Neuronal stem cell (in vitro differentiated cells): ENCODE results near the gene SMAD6.

Experiments used
- DNase-seq: peaks from one replicate; pipeline ENCODE4 v3.0.0-alpha.2; 2013; ENCODE audit warnings: low spot score
- H2AFZ ChIP-seq: one replicate; pipeline ENCODE4 v1.6.1; 2013; ENCODE audit warnings: mild to moderate bottlenecking, low read length, inconsistent platforms
- H2AK5ac ChIP-seq: 2 replicates; pipeline ENCODE4 v1.6.1; 2013; ENCODE audit warnings: low read depth, mild to moderate bottlenecking, inconsistent platforms, low read length, moderate library complexity, mixed read lengths
- H2BK120ac ChIP-seq: 2 replicates; pipeline ENCODE4 v1.6.1; 2013; ENCODE audit warnings: low read depth, mild to moderate bottlenecking, inconsistent platforms, low read length, moderate library complexity, mixed read lengths
- H2BK12ac ChIP-seq: one replicate; pipeline ENCODE4 v1.6.1; 2013; ENCODE audit warnings: low read length, inconsistent platforms
- H2BK15ac ChIP-seq: 2 replicates; pipeline ENCODE4 v1.6.1; 2013; ENCODE audit warnings: mild to moderate bottlenecking, low read length, inconsistent platforms, mixed read lengths
- H2BK5ac ChIP-seq: one replicate; pipeline ENCODE4 v1.6.1; 2013; ENCODE audit warnings: inconsistent platforms, mild to moderate bottlenecking, low read length, moderate library complexity
- H3K14ac ChIP-seq: one replicate; pipeline ENCODE4 v1.6.1; 2013; ENCODE audit warnings: low read length, inconsistent platforms
- H3K18ac ChIP-seq: 2 replicates; pipeline ENCODE4 v1.6.1; 2013; ENCODE audit warnings: low read length, inconsistent platforms
- H3K23ac ChIP-seq: 2 replicates; pipeline ENCODE4 v1.6.1; 2013; ENCODE audit warnings: low read depth, mild to moderate bottlenecking, mixed read lengths, low read length, inconsistent platforms; ENCODE audit not compliant: poor library complexity
- H3K27ac ChIP-seq: replicated peaks from 3 replicates; pipeline ENCODE4 v1.5.1; 2013; ENCODE audit warnings: low read length, inconsistent platforms
- H3K27me3 ChIP-seq, 3 experiments: 2 replicates each; pipeline ENCODE4 v1.6.1; 2013; ENCODE audit warnings: low read length in 3 of 3, mild to moderate bottlenecking in 2 of 3, inconsistent platforms in 1 of 3, low read depth in 1 of 3, mixed read lengths in 1 of 3, moderate library complexity in 1 of 3; ENCODE audit not compliant: control insufficient read depth in 3 of 3, insufficient read depth in 3 of 3
- H3K36me3 ChIP-seq, 2 donors: replicated peaks in 1 of 2; 2 replicates each; pipeline ENCODE4 v1.6.1; 2013; ENCODE audit warnings: low read length in 2 of 2; ENCODE audit not compliant: control insufficient read depth in 2 of 2, insufficient read depth in 2 of 2
- H3K4ac ChIP-seq: 2 replicates; pipeline ENCODE4 v1.6.1; 2013; ENCODE audit warnings: inconsistent platforms, mild to moderate bottlenecking, low read length, moderate library complexity
- H3K4me1 ChIP-seq, 2 donors: 1 replicate in 1 of 2; 2 replicates in 1 of 2; pipeline ENCODE4 v1.6.1; 2013; ENCODE audit warnings: low read length in 2 of 2, low read depth in 1 of 2; ENCODE audit not compliant: control insufficient read depth in 2 of 2, insufficient read depth in 1 of 2
- H3K4me2 ChIP-seq: one replicate; pipeline ENCODE4 v1.6.1; 2013; ENCODE audit warnings: mild to moderate bottlenecking, low read length, inconsistent platforms; ENCODE audit not compliant: insufficient read depth, poor library complexity, severe bottlenecking
- H3K4me3 ChIP-seq, 2 donors: 2 replicates each; pipeline ENCODE4 v1.5.1; 2013; ENCODE audit warnings: low read length in 2 of 2, mild to moderate bottlenecking in 2 of 2, inconsistent platforms in 1 of 2, moderate library complexity in 1 of 2
- H3K79me1 ChIP-seq: one replicate; pipeline ENCODE4 v1.6.1; 2013; ENCODE audit warnings: low read depth, mild to moderate bottlenecking, inconsistent platforms, low read length, moderate library complexity
- H3K9ac ChIP-seq: one replicate; pipeline ENCODE4 v1.6.1; 2013; ENCODE audit warnings: mild to moderate bottlenecking, low read depth, low read length, inconsistent platforms; ENCODE audit not compliant: poor library complexity
- H3K9me3 ChIP-seq, 2 donors: replicated peaks in 1 of 2; 2 replicates each; pipeline versions ENCODE3 to v1.6.1; 2013; ENCODE audit warnings: low read length in 2 of 2, mild to moderate bottlenecking in 2 of 2, inconsistent platforms in 1 of 2, low read depth in 1 of 2, mixed read lengths in 1 of 2, moderate library complexity in 1 of 2; ENCODE audit not compliant: control insufficient read depth in 2 of 2, insufficient read depth in 1 of 2
- H4K8ac ChIP-seq: one replicate; pipeline ENCODE4 v1.6.1; 2013; ENCODE audit warnings: low read depth, mild to moderate bottlenecking, inconsistent platforms, low read length, moderate library complexity
- H4K91ac ChIP-seq: one replicate; pipeline ENCODE4 v1.6.1; 2013; ENCODE audit warnings: low read length, low read depth, mild to moderate bottlenecking, inconsistent platforms; ENCODE audit not compliant: poor library complexity
- WGBS, 2 donors: extraction: QIAGEN DNeasy Blood & Tissue Kit; methylation state at CpG; one replicate each; pipeline ENCODE4 v1.1.7; 2013; ENCODE audit warnings: missing lambda C conversion rate in 2 of 2, mixed read lengths in 1 of 2; ENCODE audit not compliant: insufficient read length in 2 of 2, insufficient replicate concordance in 1 of 2; ENCODE audit errors: extremely low coverage in 2 of 2; 5-methylcytosine and 5-hydroxymethylcytosine counted together

Gene SMAD6

DNA sequence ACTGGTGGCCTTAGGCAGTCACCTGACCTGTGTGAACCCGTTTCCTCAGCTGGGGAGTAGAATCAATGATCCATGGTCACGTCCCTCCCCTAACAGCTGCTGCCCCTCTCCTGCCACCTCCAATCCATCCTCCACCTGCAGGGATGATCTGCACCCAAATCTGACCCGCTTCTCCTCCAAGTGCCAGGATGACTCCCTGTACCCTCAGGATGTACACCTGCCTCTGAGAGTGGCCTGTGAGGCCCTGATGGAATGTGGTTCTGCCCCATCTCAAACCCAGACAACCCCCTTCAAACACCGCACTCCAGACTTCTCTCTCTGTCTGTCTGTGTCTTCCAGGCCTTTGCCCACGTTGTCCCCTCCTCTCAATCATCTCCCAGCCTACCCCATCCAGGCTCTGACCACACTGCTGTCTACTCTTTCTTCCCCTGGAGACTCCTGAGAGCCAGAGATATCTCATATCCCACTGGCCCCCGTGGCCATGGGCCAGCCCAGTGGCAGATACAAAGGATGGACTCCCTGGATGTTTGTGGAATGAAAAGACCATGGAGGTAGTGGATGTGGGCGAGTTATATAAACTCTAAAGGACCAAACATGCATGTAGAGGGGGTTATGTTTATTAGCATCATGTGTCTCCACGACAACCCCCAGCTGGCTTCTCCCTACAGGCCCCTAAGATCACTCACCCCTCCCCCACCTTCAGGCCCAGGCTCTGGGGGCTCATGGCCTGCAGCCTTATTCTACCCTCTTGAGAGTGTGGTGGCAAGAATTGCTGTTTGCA lies 84.9 kb downstream of the SMAD6 start:
- H2AFZ ChIP-seq = no peak overlapping the region
- H3K9ac ChIP-seq = peak overlapping the region; percentile 25
- H3K36me3 ChIP-seq = no peaks in the 10 kb centered on the region
- H3K27me3 ChIP-seq = no peaks in the 10 kb centered on the region
- no peak overlapping the region for H3K23ac ChIP-seq
- no peak for DNase-seq
- H3K4me2 ChIP-seq = no peak overlapping the region
- no CpG with 5 or more reads among the region's 8 CpGs for WGBS, 2 donors
- no peak overlapping the region for H3K4ac ChIP-seq
- no peak overlapping the region for H3K14ac ChIP-seq
- peaks cover 0 to 1% of the 10 kb centered on the region in 2 donors for H3K9me3 ChIP-seq
- no peak overlapping the region for H2BK5ac ChIP-seq
- peaks cover 0 to 3% of the 10 kb centered on the region in 2 donors for H3K4me1 ChIP-seq
- H4K91ac ChIP-seq = no peak overlapping the region
- H3K79me1 ChIP-seq = no peaks in the 10 kb centered on the region
- no peak overlapping the region for H2BK120ac ChIP-seq
- H3K4me3 ChIP-seq = no peak overlapping the region
- H2AK5ac ChIP-seq = no peak overlapping the region
- H4K8ac ChIP-seq = no peak overlapping the region
- H2BK12ac ChIP-seq = no peak overlapping the region
- no peak overlapping the region for H2BK15ac ChIP-seq
- H3K27ac ChIP-seq = no peak overlapping the region
- H3K18ac ChIP-seq = no peak overlapping the region

DNA sequence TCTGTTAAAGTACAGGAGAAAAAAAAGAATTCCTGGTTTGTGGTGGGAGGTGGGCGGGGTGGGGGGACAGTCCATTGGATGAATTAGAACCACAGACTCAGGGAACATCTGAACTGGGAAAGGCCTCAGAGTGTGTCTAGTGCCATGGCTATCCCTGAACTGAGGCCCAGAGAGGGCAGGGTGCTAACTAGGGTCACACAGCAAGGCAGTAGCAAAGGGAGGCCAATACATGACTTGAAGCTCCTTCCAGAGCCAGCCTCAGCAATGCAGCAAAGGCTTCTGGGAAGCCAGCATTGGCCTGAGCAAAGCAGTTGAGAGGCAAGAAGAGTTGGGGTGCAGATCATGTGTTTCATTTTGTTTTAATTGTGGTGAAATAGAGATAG lies 85.4 kb downstream of the SMAD6 start:
- H3K9me3 ChIP-seq = peaks cover 0 to 2% of the 10 kb centered on the region in 2 donors
- H3K14ac ChIP-seq = no peak overlapping the region
- H3K79me1 ChIP-seq = no peaks in the 10 kb centered on the region
- no peak overlapping the region for H2AK5ac ChIP-seq
- H2BK5ac ChIP-seq = no peak overlapping the region
- H2BK15ac ChIP-seq = no peak overlapping the region
- no peak overlapping the region for H2BK120ac ChIP-seq
- no peak overlapping the region for H3K27ac ChIP-seq
- no peak overlapping the region for H4K8ac ChIP-seq
- H3K4me3 ChIP-seq = no peak overlapping the region
- H4K91ac ChIP-seq = no peak overlapping the region
- no peak overlapping the region for H3K18ac ChIP-seq
- H3K36me3 ChIP-seq = no peaks in the 10 kb centered on the region
- H2AFZ ChIP-seq = no peak overlapping the region
- no peak for DNase-seq
- no peak overlapping the region for H3K23ac ChIP-seq
- no peak overlapping the region for H3K9ac ChIP-seq
- H3K4ac ChIP-seq = no peak overlapping the region
- no CpG with 5 or more reads among the region's 1 CpG for WGBS, 2 donors
- no peak overlapping the region for H2BK12ac ChIP-seq
- H3K27me3 ChIP-seq = no peaks in the 10 kb centered on the region
- H3K4me1 ChIP-seq = peaks cover 0 to 3% of the 10 kb centered on the region in 2 donors
- H3K4me2 ChIP-seq = no peak overlapping the region

DNA sequence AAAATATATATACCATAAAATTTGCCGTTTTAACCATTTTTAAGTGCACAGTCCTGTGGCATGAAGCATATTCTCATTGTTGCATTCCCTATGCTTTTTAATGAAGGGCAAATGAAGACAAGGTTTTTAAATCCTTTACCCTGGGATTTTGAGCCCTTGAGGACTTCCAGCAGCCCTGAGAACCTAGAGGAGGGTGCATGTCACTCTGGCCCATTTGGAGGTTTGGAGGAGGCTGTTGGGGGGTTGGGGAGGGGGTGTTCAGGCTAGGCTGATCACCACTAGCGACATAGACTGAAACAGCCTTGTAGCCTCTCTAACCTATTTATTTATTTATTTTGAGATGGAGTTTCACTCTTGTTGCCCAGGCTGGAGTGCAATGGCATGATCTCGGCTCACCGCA lies 86.0 kb downstream of the SMAD6 start:
- no peak overlapping the region for H3K4me3 ChIP-seq

DNA sequence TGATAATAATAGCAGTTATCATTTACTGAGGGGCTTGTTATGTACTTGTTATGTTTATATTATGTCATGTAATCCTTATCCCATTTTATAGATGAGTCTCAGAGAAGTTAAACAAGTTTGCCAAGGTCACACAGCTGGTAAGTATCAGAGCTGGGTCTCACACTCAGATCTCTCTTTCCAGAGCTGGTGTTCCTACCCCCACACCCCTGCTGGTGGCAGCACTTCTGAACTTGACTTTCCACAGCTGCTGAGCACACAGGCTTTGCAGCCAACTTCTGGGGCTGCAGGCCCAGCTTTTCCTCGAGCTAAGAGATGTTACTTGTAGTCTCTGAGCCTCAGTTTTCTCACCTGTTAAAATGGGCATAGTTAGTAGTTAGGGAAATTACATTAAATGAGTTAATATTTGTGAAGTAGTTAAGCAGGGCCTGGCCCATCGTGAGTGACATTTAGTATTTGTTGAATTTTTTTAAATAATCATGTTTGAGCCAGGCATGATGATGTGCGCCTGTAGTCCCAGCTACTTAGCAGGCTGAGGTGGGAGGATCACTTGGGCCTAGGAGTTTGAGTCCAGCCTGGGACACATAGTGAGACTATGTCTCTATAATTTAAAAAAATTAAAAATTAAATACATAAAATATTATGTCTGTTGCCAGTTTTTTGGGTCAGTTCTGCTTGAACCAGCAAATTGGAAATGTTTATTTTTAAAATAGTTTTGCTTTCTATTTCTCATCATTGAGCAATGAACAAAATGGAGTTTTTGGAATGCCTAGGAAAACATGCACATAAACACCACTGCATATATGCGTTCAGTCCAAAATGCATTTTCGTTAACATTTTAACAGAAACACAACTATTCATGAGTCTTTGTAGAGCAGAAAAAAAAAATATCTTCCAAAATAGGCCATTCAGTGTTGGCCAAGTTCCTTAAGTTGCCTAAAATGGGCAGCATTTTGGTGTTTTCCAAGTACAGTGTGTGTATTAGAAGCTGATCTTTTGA lies 87.3 kb downstream of the SMAD6 start:
- WGBS, 2 donors = no CpG with 5 or more reads among the region's 5 CpGs
- no peak overlapping the region for H4K91ac ChIP-seq
- H3K18ac ChIP-seq = no peak overlapping the region

More for the DNA sequence above, 86.0 kb downstream of the SMAD6 start:
- no peaks in the 10 kb centered on the region for H3K27me3 ChIP-seq
- peaks cover 0 to 3% of the 10 kb centered on the region in 2 donors for H3K4me1 ChIP-seq
- no peak overlapping the region for H2BK120ac ChIP-seq
- no peak overlapping the region for H2BK12ac ChIP-seq
- no peak overlapping the region for H3K18ac ChIP-seq
- no peak overlapping the region for H2AK5ac ChIP-seq
- WGBS, 2 donors = no CpG with 5 or more reads among the region's 4 CpGs
- H4K8ac ChIP-seq = no peak overlapping the region
- no peak overlapping the region for H3K23ac ChIP-seq
- peaks cover 0 to 2% of the 10 kb centered on the region in 2 donors for H3K9me3 ChIP-seq
- H2BK5ac ChIP-seq = no peak overlapping the region
- no peak overlapping the region for H4K91ac ChIP-seq
- H3K27ac ChIP-seq = no peak overlapping the region
- no peaks in the 10 kb centered on the region for H3K36me3 ChIP-seq
- H3K4ac ChIP-seq = no peak overlapping the region
- no peak for DNase-seq
- no peak overlapping the region for H2BK15ac ChIP-seq
- no peak overlapping the region for H2AFZ ChIP-seq
- H3K4me2 ChIP-seq = no peak overlapping the region
- no peak overlapping the region for H3K9ac ChIP-seq
- no peak overlapping the region for H3K14ac ChIP-seq
- no peaks in the 10 kb centered on the region for H3K79me1 ChIP-seq

More for the DNA sequence above, 87.3 kb downstream of the SMAD6 start:
- H3K27me3 ChIP-seq = no peaks in the 10 kb centered on the region
- H3K4me1 ChIP-seq = peaks cover 0 to 3% of the 10 kb centered on the region in 2 donors
- H3K9me3 ChIP-seq = peaks cover 0 to 2% of the 10 kb centered on the region in 2 donors
- H3K4me3 ChIP-seq = no peak overlapping the region
- H3K14ac ChIP-seq = no peak overlapping the region
- H3K23ac ChIP-seq = no peak overlapping the region
- no peak overlapping the region for H3K27ac ChIP-seq
- H4K8ac ChIP-seq = no peak overlapping the region
- H2BK5ac ChIP-seq = no peak overlapping the region
- no peak overlapping the region for H2AK5ac ChIP-seq
- no peak overlapping the region for H3K4me2 ChIP-seq
- no peak overlapping the region for H2BK15ac ChIP-seq
- no peak for DNase-seq
- no peaks in the 10 kb centered on the region for H3K36me3 ChIP-seq
- H3K9ac ChIP-seq = no peak overlapping the region
- no peak overlapping the region for H2BK120ac ChIP-seq
- no peak overlapping the region for H3K4ac ChIP-seq
- H3K79me1 ChIP-seq = no peaks in the 10 kb centered on the region
- no peak overlapping the region for H2AFZ ChIP-seq
- no peak overlapping the region for H2BK12ac ChIP-seq
